Measurements from ENCODE around the gene TP73. TPM values are rescaled to one million over a fixed set of nuclear protein-coding genes. Genes with fewer than 3 reads are reported as not detected.

TP73 gene
- total RNA-seq, 2 experiments from 2014 or later, result 2.0 to 2.6 TPM

GRCh38 chr1:3657578-3658230 lies 5.4 kb downstream of the TP73 start:
- DNase-seq, result no peak
- ChIA-PET POLR2A (no interaction called here), CTCF (no interaction called here)
- H3K27ac Mint-ChIP-seq, result no peak overlapping the region
- no peaks in the 10 kb centered on the region for H3K36me3 Mint-ChIP-seq (ENCODE audit: low read depth)
- H3K9me3 Mint-ChIP-seq, result no peaks in the 10 kb centered on the region
- peaks cover 55% of the 10 kb centered on the region for H3K27me3 Mint-ChIP-seq
- peaks cover 28% of the 10 kb centered on the region for H3K4me1 Mint-ChIP-seq
- H3K4me3 Mint-ChIP-seq, result no peak overlapping the region

- no peak overlapping the region for H3K4me3 Mint-ChIP-seq
- DNase-seq, result no peak
- ChIA-PET CTCF (no interaction called here), POLR2A (no interaction called here)
- no peaks in the 10 kb centered on the region for H3K36me3 Mint-ChIP-seq (ENCODE audit: low read depth)
- peaks cover 53% of the 10 kb centered on the region for H3K27me3 Mint-ChIP-seq
- no peak overlapping the region for H3K27ac Mint-ChIP-seq
- H3K9me3 Mint-ChIP-seq, result no peaks in the 10 kb centered on the region
- peaks cover 28% of the 10 kb centered on the region for H3K4me1 Mint-ChIP-seq
Observed at GRCh38 chr1:3658231-3658615, 5.9 kb downstream of the TP73 start.

GRCh38 chr1:3659093-3659492 lies 6.8 kb downstream of the TP73 start:
- Mint-ChIP-seq H3K9me3 (no peaks in the 10 kb centered on the region), H3K27me3 (peaks cover 44% of the 10 kb centered on the region), H3K36me3 (ENCODE audit: low read depth) (no peaks in the 10 kb centered on the region), H3K4me3 (no peak overlapping the region), H3K27ac (no peak overlapping the region), H3K4me1 (peaks cover 28% of the 10 kb centered on the region)
- POLR2A ChIA-PET, result no interaction called here
- no peak for DNase-seq
- CTCF ChIA-PET, result no interaction called here

GRCh38 chr1:3660704-3661103 lies 8.4 kb downstream of the TP73 start:
- Mint-ChIP-seq H3K27ac (no peak overlapping the region), H3K4me3 (no peak overlapping the region), H3K36me3 (ENCODE audit: low read depth) (no peaks in the 10 kb centered on the region), H3K9me3 (no peaks in the 10 kb centered on the region), H3K4me1 (peaks cover 28% of the 10 kb centered on the region), H3K27me3 (peaks cover 30% of the 10 kb centered on the region)
- DNase-seq, result no peak
- ChIA-PET POLR2A (no interaction called here), CTCF (interaction anchor here (1.0 kb wide), 1 partner anchor 41 kb away, joined by 3 read pairs; no protein-coding TSS in a partner anchor)

- H3K4me3 Mint-ChIP-seq, result no peak overlapping the region
- POLR2A ChIA-PET, result no interaction called here
- no peaks in the 10 kb centered on the region for H3K36me3 Mint-ChIP-seq (ENCODE audit: low read depth)
- H3K27me3 Mint-ChIP-seq, result peaks cover 22% of the 10 kb centered on the region
- no peak for DNase-seq
- H3K9me3 Mint-ChIP-seq, result no peaks in the 10 kb centered on the region
- H3K4me1 Mint-ChIP-seq, result peaks cover 22% of the 10 kb centered on the region
- H3K27ac Mint-ChIP-seq, result no peak overlapping the region
- CTCF ChIA-PET, result no interaction called here
Observed at GRCh38 chr1:3661631-3662030, 9.3 kb downstream of the TP73 start.

GRCh38 chr1:3662080-3662671 lies 9.9 kb downstream of the TP73 start:
- no peaks in the 10 kb centered on the region for H3K9me3 Mint-ChIP-seq
- no peak overlapping the region for H3K27ac Mint-ChIP-seq
- no peak overlapping the region for H3K4me3 Mint-ChIP-seq
- peaks cover 21% of the 10 kb centered on the region for H3K27me3 Mint-ChIP-seq
- H3K36me3 Mint-ChIP-seq (ENCODE audit: low read depth), result no peaks in the 10 kb centered on the region
- CTCF ChIA-PET, result no interaction called here
- no peak for DNase-seq
- POLR2A ChIA-PET, result no interaction called here
- peaks cover 16% of the 10 kb centered on the region for H3K4me1 Mint-ChIP-seq

- no peaks in the 10 kb centered on the region for H3K9me3 Mint-ChIP-seq
- H3K27me3 Mint-ChIP-seq, result peaks cover 17% of the 10 kb centered on the region
- CTCF ChIA-PET, result interaction anchor here (2.2 kb wide), 1 partner anchor 45 kb away, joined by 6 read pairs; no protein-coding TSS in a partner anchor
- POLR2A ChIA-PET, result no interaction called here
- H3K36me3 Mint-ChIP-seq (ENCODE audit: low read depth), result no peaks in the 10 kb centered on the region
- H3K4me1 Mint-ChIP-seq, result peaks cover 8% of the 10 kb centered on the region
- DNase-seq, result no peak
- H3K27ac Mint-ChIP-seq, result no peak overlapping the region
- H3K4me3 Mint-ChIP-seq, result no peak overlapping the region
Observed at GRCh38 chr1:3663999-3664699, 11.8 kb downstream of the TP73 start.

- H3K36me3 Mint-ChIP-seq (ENCODE audit: low read depth), result no peaks in the 10 kb centered on the region
- ChIA-PET POLR2A (no interaction called here), CTCF (interaction anchor here (2.2 kb wide), 1 partner anchor 46 kb away, joined by 6 read pairs; no protein-coding TSS in a partner anchor)
- no peak overlapping the region for H3K27ac Mint-ChIP-seq
- H3K4me1 Mint-ChIP-seq, result peaks cover 8% of the 10 kb centered on the region
- H3K27me3 Mint-ChIP-seq, result peaks cover 14% of the 10 kb centered on the region
- H3K9me3 Mint-ChIP-seq, result no peaks in the 10 kb centered on the region
- no peak for DNase-seq
- H3K4me3 Mint-ChIP-seq, result no peak overlapping the region
Observed at GRCh38 chr1:3664700-3665375, 12.5 kb downstream of the TP73 start.

- no peaks in the 10 kb centered on the region for H3K36me3 Mint-ChIP-seq (ENCODE audit: low read depth)
- no peak overlapping the region for H3K27ac Mint-ChIP-seq
- no peak overlapping the region for H3K4me3 Mint-ChIP-seq
- no peaks in the 10 kb centered on the region for H3K9me3 Mint-ChIP-seq
- CTCF ChIA-PET, result no interaction called here
- POLR2A ChIA-PET, result no interaction called here
- no peak for DNase-seq
- no peaks in the 10 kb centered on the region for H3K4me1 Mint-ChIP-seq
- peaks cover 10% of the 10 kb centered on the region for H3K27me3 Mint-ChIP-seq
Observed at GRCh38 chr1:3668148-3668547, 15.8 kb downstream of the TP73 start.

GRCh38 chr1:3668585-3669300 lies 16.4 kb downstream of the TP73 start:
- H3K4me1 Mint-ChIP-seq, result peaks cover 5% of the 10 kb centered on the region
- POLR2A ChIA-PET, result no interaction called here
- no peak overlapping the region for H3K4me3 Mint-ChIP-seq
- H3K27me3 Mint-ChIP-seq, result peaks cover 10% of the 10 kb centered on the region
- H3K27ac Mint-ChIP-seq, result no peak overlapping the region
- CTCF ChIA-PET, result no interaction called here
- no peaks in the 10 kb centered on the region for H3K36me3 Mint-ChIP-seq (ENCODE audit: low read depth)
- H3K9me3 Mint-ChIP-seq, result no peaks in the 10 kb centered on the region
- no peak for DNase-seq

GRCh38 chr1:3669421-3669821 lies 17.1 kb downstream of the TP73 start:
- Mint-ChIP-seq H3K9me3 (no peaks in the 10 kb centered on the region), H3K4me3 (no peak overlapping the region), H3K27ac (no peak overlapping the region), H3K27me3 (peaks cover 10% of the 10 kb centered on the region), H3K36me3 (ENCODE audit: low read depth) (no peaks in the 10 kb centered on the region), H3K4me1 (peaks cover 5% of the 10 kb centered on the region)
- POLR2A ChIA-PET, result no interaction called here
- no peak for DNase-seq
- CTCF ChIA-PET, result no interaction called here

GRCh38 chr1:3669971-3670431 lies 17.7 kb downstream of the TP73 start:
- no peak for DNase-seq
- ChIA-PET CTCF (no interaction called here), POLR2A (no interaction called here)
- Mint-ChIP-seq H3K4me1 (peaks cover 5% of the 10 kb centered on the region), H3K9me3 (no peaks in the 10 kb centered on the region), H3K4me3 (no peak overlapping the region), H3K36me3 (ENCODE audit: low read depth) (no peaks in the 10 kb centered on the region), H3K27me3 (peaks cover 10% of the 10 kb centered on the region), H3K27ac (no peak overlapping the region)

- no peak for DNase-seq
- Mint-ChIP-seq H3K4me3 (no peak overlapping the region), H3K27ac (no peak overlapping the region), H3K9me3 (no peaks in the 10 kb centered on the region), H3K4me1 (peaks cover 5% of the 10 kb centered on the region), H3K36me3 (ENCODE audit: low read depth) (no peaks in the 10 kb centered on the region), H3K27me3 (peaks cover 10% of the 10 kb centered on the region)
- POLR2A ChIA-PET, result no interaction called here
- CTCF ChIA-PET, result no interaction called here
Observed at GRCh38 chr1:3670823-3671265, 18.5 kb downstream of the TP73 start.
